HG02870 (cell line): ENCODE results near the gene ITPKB.
A peak's percentile ranks its signal among the peaks of the same experiment; 100 is the strongest.
"Not testable (repeated sequence)": the region's sequence is repeated elsewhere in the genome, so short reads cannot be mapped to it uniquely, and the experiment has no call there.

Experiments used
- ATAC-seq: cut with Tn5 transposase; IDR thresholded peaks from one replicate; pipeline ENCODE4 v1.9.1; 2021; ENCODE audit warnings: mild to moderate bottlenecking, moderate library complexity; ENCODE audit not compliant: unreplicated experiment

Gene ITPKB

GRCh38 chr1:226761322-226761721 is 22.2 kb upstream of the ITPKB start:
- no peak for ATAC-seq

GRCh38 chr1:226754793-226755533 is 15.9 kb upstream of the ITPKB start:
- no peak for ATAC-seq

- no peak for ATAC-seq
Observed at GRCh38 chr1:226754097-226754496, 15.0 kb upstream of the ITPKB start.

GRCh38 chr1:226751703-226752102 is 12.6 kb upstream of the ITPKB start:
- ATAC-seq = no peak

- no peak for ATAC-seq
Observed at GRCh38 chr1:226751214-226751613, 12.1 kb upstream of the ITPKB start.

GRCh38 chr1:226749467-226749866 is 10.4 kb upstream of the ITPKB start:
- no peak for ATAC-seq

- ATAC-seq = no peak
Observed at GRCh38 chr1:226748306-226748705, 9.2 kb upstream of the ITPKB start.

- not testable (repeated sequence) for ATAC-seq
Observed at GRCh38 chr1:226747519-226748263, 8.6 kb upstream of the ITPKB start.

- ATAC-seq = no peak
Observed at GRCh38 chr1:226743259-226743658, 4.2 kb upstream of the ITPKB start.

GRCh38 chr1:226741009-226741408 is 1.9 kb upstream of the ITPKB start:
- ATAC-seq = no peak

- ATAC-seq = no peak
Observed at GRCh38 chr1:226739696-226740065, 599 bp upstream of the ITPKB start.

GRCh38 chr1:226738421-226738994 is 574 bp downstream of the ITPKB start:
- no peak for ATAC-seq

- ATAC-seq = no peak
Observed at GRCh38 chr1:226737819-226738420, 1.2 kb downstream of the ITPKB start.

GRCh38 chr1:226736908-226737818 is 1.9 kb downstream of the ITPKB start:
- peak; percentile 35 for ATAC-seq

- ATAC-seq = no peak
Observed at GRCh38 chr1:226736001-226736907, 2.8 kb downstream of the ITPKB start.

GRCh38 chr1:226735576-226735975 is 3.5 kb downstream of the ITPKB start:
- no peak for ATAC-seq

- no peak for ATAC-seq
Observed at GRCh38 chr1:226734611-226735153, 4.4 kb downstream of the ITPKB start.

- ATAC-seq = no peak
Observed at GRCh38 chr1:226733876-226734275, 5.2 kb downstream of the ITPKB start.

- no peak for ATAC-seq
Observed at GRCh38 chr1:226733304-226733703, 5.8 kb downstream of the ITPKB start.
